ENCODE data around the gene TMEM238. TPM values are rescaled to one million over a fixed set of nuclear protein-coding genes. Genes with fewer than 3 reads are reported as not detected.
A peak's percentile ranks its signal among the peaks of the same experiment; 100 is the strongest.

Gene TMEM238
- total and polyA plus RNA-seq, 10 of the 15 experiments (the other 5 are each of a cell fraction or from before 2014, with no cell fraction given): 0.05 to 16.9 (median 0.58) TPM; not detected in 1

GRCh38 chr19:55383279-55384130, 587 bp downstream of the TMEM238 start (continued):
- peak; percentile 39; the same call in 1 of the 2 replicates for TF ChIP-seq MAX (IDR thresholded peaks at IDR 0.05; ENCODE audit: low read depth, low read length)
- TF ChIP-seq PML (IDR thresholded peaks at IDR 0.05; ENCODE audit: low read length): no peak
- no peak for TF ChIP-seq SMAD5 (IDR thresholded peaks at IDR 0.05; ENCODE audit: low read depth)
- TF ChIP-seq CEBPB (IDR thresholded peaks at IDR 0.05; ENCODE audit: borderline replicate concordance in 1 of 2, low read depth in 2 of 2, low read length in 2 of 2): no peak
- no peak for TF ChIP-seq CHD1 (IDR thresholded peaks at IDR 0.05; ENCODE audit: low read depth, low read length)
- TF ChIP-seq USF1 (IDR thresholded peaks at IDR 0.05; ENCODE audit: borderline replicate concordance, extremely low read length, insufficient read depth, low read depth, low read length): no peak
- TF ChIP-seq, protein P1, sequence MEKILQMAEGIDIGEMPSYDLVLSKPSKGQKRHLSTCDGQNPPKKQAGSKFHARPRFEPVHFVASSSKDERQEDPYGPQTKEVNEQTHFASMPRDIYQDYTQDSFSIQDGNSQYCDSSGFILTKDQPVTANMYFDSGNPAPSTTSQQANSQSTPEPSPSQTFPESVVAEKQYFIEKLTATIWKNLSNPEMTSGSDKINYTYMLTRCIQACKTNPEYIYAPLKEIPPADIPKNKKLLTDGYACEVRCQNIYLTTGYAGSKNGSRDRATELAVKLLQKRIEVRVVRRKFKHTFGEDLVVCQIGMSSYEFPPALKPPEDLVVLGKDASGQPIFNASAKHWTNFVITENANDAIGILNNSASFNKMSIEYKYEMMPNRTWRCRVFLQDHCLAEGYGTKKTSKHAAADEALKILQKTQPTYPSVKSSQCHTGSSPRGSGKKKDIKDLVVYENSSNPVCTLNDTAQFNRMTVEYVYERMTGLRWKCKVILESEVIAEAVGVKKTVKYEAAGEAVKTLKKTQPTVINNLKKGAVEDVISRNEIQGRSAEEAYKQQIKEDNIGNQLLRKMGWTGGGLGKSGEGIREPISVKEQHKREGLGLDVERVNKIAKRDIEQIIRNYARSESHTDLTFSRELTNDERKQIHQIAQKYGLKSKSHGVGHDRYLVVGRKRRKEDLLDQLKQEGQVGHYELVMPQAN (conservative IDR thresholded peaks at IDR 0.05): peak; percentile 35; the same call in 1 of the 2 replicates
- 0 out of 2 replicates have a peak, but pooled peaks have one; percentile 33 for TF ChIP-seq HDGF (IDR thresholded peaks at IDR 0.05)
- peak; percentile 72; the same call in 1 of the 2 replicates for TF ChIP-seq IKZF1 (conservative IDR thresholded peaks at IDR 0.05)
